Measurements from ENCODE around the gene ARMC2.

DNA sequence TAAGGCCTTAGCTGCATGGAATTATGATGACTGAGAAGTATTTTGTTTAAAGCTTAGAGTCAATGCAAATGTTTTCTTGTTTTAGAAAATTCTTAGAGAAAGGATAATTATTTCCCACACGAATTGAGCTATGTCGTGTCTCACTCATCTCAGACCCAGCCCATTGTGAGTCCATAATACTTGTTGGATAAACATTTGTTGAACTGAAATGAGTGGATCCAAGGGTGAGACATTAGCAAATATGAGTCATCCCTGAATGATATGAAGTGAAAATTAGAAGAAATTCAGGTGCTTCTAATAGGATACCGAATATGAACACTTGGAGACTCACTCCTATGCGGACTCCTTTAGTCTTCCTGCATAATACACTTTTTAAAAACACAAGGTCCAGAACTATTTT, 41.6 kb upstream of the ARMC2 start:
- TF ChIP-seq POLR2A (IDR thresholded peaks at IDR 0.05) = no peak
- TF ChIP-seq, protein P1, sequence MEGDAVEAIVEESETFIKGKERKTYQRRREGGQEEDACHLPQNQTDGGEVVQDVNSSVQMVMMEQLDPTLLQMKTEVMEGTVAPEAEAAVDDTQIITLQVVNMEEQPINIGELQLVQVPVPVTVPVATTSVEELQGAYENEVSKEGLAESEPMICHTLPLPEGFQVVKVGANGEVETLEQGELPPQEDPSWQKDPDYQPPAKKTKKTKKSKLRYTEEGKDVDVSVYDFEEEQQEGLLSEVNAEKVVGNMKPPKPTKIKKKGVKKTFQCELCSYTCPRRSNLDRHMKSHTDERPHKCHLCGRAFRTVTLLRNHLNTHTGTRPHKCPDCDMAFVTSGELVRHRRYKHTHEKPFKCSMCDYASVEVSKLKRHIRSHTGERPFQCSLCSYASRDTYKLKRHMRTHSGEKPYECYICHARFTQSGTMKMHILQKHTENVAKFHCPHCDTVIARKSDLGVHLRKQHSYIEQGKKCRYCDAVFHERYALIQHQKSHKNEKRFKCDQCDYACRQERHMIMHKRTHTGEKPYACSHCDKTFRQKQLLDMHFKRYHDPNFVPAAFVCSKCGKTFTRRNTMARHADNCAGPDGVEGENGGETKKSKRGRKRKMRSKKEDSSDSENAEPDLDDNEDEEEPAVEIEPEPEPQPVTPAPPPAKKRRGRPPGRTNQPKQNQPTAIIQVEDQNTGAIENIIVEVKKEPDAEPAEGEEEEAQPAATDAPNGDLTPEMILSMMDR (IDR thresholded peaks at IDR 0.05) = no peak

Measured in esophagus squamous epithelium (tissue), 4 donors.